ENCODE results near the gene CD226. TPM values are rescaled to one million over a fixed set of nuclear protein-coding genes. Genes with fewer than 3 reads are reported as not detected.

The CD226 gene
- total RNA-seq, 1 donor from 2014 or later: 1.0 TPM

DNA sequence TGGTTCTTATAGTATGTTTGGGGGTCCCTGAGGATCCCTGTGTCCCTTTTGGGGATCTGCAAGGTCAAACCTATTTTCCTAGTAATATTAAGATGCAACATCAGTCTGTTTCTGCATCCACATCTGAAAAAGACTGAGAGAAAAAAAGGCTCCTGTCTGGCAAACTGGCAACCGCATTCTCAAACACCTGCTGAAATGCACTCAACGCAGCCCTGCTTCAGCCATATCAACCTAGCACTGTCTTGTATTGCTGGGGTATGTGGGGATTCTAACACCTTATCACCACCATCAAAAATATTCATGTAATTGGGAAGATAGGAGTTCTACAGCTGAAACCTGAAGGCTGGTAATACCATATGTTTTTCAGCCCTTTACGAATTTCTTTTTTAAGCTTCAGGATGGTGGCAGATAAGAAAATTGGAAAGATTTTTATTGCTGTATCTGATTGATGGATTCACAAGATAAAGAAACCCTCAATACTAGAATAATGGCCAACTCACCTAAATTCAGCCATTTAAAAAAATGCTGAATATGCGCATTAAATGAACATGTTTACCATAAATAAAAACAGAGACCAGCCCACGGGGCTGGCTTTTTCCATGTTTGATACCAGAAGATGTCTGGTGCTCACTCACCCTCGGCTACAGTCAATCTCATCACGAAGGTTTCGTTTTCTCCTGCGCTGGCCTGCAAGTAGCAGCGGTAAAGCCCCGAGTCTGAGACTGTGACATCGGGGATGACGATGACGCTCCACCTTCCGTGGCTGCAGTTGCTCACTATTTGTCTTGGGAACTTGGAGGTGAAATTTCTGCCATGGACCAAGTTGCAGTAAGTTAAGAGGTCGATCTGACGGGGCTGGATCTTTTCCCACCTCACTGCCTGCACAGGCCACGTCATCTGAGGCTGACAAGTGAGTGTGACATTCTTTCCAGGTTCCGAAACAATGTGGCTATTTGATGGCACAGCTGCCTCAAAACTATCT is 52.3 kb downstream of the CD226 start:
- H3K4me1 ChIP-seq (ENCODE audit: control insufficient read depth in 3 of 3, insufficient read depth in 3 of 3, low read length in 3 of 3): no peaks in the 10 kb centered on the region
- H3K9ac ChIP-seq (ENCODE audit: low read depth in 1 of 3, low read length in 3 of 3): no peak overlapping the region
- H3K36me3 ChIP-seq (ENCODE audit: control insufficient read depth in 3 of 3, insufficient read depth in 3 of 3, low read length in 3 of 3): peaks cover 0 to 3% (median 0%) of the 10 kb centered on the region in 3 donors
- H3K27me3 ChIP-seq (ENCODE audit: control insufficient read depth in 3 of 3, insufficient read depth in 3 of 3, low read length in 3 of 3): no peaks in the 10 kb centered on the region
- no peaks in the 10 kb centered on the region for H3K9me3 ChIP-seq (ENCODE audit: control insufficient read depth in 3 of 3, low read length in 3 of 3)
- no peak overlapping the region for H3K4me3 ChIP-seq (ENCODE audit: low read length in 3 of 3)
- H3K27ac ChIP-seq (ENCODE audit: low read depth, low read length): no peak overlapping the region

DNA sequence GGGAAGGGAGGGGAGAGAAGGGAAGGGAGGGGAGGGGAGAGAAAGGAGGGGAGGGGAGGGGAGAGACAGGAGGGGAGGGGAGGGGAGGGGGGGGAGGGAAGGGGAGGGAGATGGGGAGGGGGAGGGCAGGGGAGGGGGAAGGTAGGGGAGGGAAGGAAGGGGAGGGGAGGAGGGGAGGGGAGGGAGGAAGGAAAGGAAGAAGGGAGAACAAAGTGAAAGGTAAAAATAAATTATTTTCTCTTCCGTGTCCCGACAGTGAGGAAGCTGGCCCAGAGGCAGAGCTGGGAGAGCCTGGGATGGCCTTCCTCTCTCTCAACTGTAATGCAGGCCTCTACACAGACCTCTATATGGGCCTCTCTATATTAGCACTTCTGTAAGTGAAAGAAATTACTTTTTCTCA is 53.2 kb downstream of the CD226 start:
- H3K27me3 ChIP-seq (ENCODE audit: control insufficient read depth in 3 of 3, insufficient read depth in 3 of 3, low read length in 3 of 3): no peaks in the 10 kb centered on the region

DNA sequence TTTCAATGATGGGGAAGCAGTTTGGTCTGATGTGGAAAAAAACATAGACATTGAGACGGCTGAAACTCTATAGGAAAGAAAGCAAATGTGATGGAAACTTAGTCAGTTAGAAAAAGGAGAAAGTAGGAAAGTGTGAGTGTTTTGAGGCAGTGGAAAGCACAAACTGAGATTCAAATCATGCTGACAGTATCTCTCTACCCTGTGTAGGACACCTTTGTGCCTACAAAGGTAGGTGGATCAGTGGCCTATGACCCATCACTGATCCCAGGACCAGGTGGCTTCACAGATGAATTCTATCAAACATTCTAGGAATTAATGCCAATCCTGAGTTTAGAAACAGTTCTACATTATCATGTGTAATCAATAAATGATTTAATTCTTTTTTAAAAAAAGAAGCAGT is 57.1 kb downstream of the CD226 start:
- Histone ChIP-seq H3K4me1 (ENCODE audit: control insufficient read depth in 3 of 3, insufficient read depth in 3 of 3, low read length in 3 of 3) (no peaks in the 10 kb centered on the region), H3K27me3 (ENCODE audit: control insufficient read depth in 3 of 3, insufficient read depth in 3 of 3, low read length in 3 of 3) (no peaks in the 10 kb centered on the region), H3K36me3 (ENCODE audit: control insufficient read depth in 3 of 3, insufficient read depth in 3 of 3, low read length in 3 of 3) (peaks cover 0 to 2% (median 0%) of the 10 kb centered on the region in 3 donors), H3K27ac (ENCODE audit: low read depth, low read length) (no peak overlapping the region), H3K9me3 (ENCODE audit: control insufficient read depth in 3 of 3, low read length in 3 of 3) (no peaks in the 10 kb centered on the region), H3K9ac (ENCODE audit: low read depth in 1 of 3, low read length in 3 of 3) (no peak overlapping the region), H3K4me3 (ENCODE audit: low read length in 3 of 3) (no peak overlapping the region)

More for the DNA sequence above, 53.2 kb downstream of the CD226 start:
- no peak overlapping the region for H3K9ac ChIP-seq (ENCODE audit: low read depth in 1 of 3, low read length in 3 of 3)
- peaks cover 0 to 3% (median 0%) of the 10 kb centered on the region in 3 donors for H3K36me3 ChIP-seq (ENCODE audit: control insufficient read depth in 3 of 3, insufficient read depth in 3 of 3, low read length in 3 of 3)
- H3K9me3 ChIP-seq (ENCODE audit: control insufficient read depth in 3 of 3, low read length in 3 of 3): no peaks in the 10 kb centered on the region
- H3K4me1 ChIP-seq (ENCODE audit: control insufficient read depth in 3 of 3, insufficient read depth in 3 of 3, low read length in 3 of 3): no peaks in the 10 kb centered on the region
- H3K27ac ChIP-seq (ENCODE audit: low read depth, low read length): no peak overlapping the region
- H3K4me3 ChIP-seq (ENCODE audit: low read length in 3 of 3): no peak overlapping the region

DNA sequence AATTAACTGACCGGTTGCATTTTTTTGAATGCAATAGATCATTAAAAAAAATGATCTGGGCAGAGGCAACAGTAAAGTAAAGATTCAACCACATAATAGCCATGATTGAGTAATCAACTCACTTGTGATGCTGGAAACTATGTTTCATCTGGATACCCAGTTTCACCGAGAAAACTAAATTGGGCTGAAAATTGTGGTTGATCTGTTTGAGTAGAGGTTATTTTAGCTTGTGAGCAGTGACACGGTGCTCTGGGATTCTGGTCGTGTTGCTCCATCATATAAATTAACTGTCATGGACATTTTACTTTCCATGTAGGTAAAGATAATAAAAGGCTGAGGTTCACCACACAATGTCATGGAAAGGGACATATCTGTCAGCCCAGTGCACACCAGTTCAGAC is 58.7 kb downstream of the CD226 start:
- Histone ChIP-seq H3K4me1 (ENCODE audit: control insufficient read depth in 3 of 3, insufficient read depth in 3 of 3, low read length in 3 of 3) (no peaks in the 10 kb centered on the region), H3K36me3 (ENCODE audit: control insufficient read depth in 3 of 3, insufficient read depth in 3 of 3, low read length in 3 of 3) (no peaks in the 10 kb centered on the region), H3K9ac (ENCODE audit: low read depth in 1 of 3, low read length in 3 of 3) (no peak overlapping the region), H3K4me3 (ENCODE audit: low read length in 3 of 3) (no peak overlapping the region), H3K27me3 (ENCODE audit: control insufficient read depth in 3 of 3, insufficient read depth in 3 of 3, low read length in 3 of 3) (no peaks in the 10 kb centered on the region), H3K9me3 (ENCODE audit: control insufficient read depth in 3 of 3, low read length in 3 of 3) (no peaks in the 10 kb centered on the region), H3K27ac (ENCODE audit: low read depth, low read length) (no peak overlapping the region)

DNA sequence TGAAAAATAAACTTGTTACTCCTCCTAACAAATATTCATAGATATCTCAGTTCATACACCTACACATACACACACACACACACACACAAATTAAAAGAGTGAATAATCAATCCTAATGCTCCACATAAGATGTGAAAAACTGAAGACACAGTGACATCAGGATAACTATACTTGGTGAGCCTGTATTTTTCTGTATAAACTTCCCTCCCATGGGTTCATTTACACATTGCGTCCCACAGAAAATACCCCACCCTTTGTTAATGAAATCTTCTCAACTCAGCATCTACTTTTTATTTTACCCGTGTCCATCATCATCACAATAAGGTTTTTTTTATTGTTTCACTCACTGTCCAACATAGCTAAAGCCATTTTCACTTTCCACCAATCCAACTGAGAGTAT is 60.4 kb downstream of the CD226 start:
- H3K4me1 ChIP-seq (ENCODE audit: control insufficient read depth in 3 of 3, insufficient read depth in 3 of 3, low read length in 3 of 3): no peaks in the 10 kb centered on the region
- no peak overlapping the region for H3K9ac ChIP-seq (ENCODE audit: low read depth in 1 of 3, low read length in 3 of 3)
- H3K9me3 ChIP-seq (ENCODE audit: control insufficient read depth in 3 of 3, low read length in 3 of 3): no peaks in the 10 kb centered on the region
- no peak overlapping the region for H3K27ac ChIP-seq (ENCODE audit: low read depth, low read length)
- no peaks in the 10 kb centered on the region for H3K27me3 ChIP-seq (ENCODE audit: control insufficient read depth in 3 of 3, insufficient read depth in 3 of 3, low read length in 3 of 3)
- H3K4me3 ChIP-seq (ENCODE audit: low read length in 3 of 3): no peak overlapping the region
- H3K36me3 ChIP-seq (ENCODE audit: control insufficient read depth in 3 of 3, insufficient read depth in 3 of 3, low read length in 3 of 3): no peaks in the 10 kb centered on the region

DNA sequence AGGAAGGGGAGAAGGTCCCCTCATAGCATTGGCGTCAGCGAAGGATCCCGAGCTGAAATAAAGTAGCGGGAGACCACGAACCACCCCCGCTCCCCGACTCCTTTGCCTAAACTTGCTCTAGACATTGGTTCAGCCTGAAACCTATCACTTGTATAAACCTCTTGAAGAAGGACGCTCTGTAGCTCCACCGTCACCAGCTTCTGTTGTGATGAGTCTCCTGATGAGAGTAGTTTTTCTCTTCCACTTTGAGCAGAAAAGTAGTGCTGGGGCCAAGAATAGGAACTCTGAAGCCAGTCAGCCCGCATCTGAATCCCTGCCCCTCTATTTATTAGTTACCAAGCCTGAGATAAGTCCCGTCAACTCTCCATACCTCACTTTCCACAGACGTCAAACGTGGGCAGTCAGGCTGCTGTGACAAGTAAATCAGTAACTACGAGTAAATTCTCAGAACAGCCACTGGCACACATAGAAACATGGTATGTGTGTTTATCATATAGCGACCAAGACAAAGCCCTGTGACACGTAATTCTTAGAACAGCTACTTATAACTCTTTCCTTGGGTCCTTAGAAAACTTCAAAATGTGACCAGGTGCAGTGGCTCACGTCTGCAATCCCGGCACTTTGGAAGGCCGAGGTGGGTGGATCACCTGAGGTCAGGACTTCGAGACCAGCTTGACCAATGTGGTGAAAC is 61.7 kb downstream of the CD226 start:
- no peaks in the 10 kb centered on the region for H3K36me3 ChIP-seq (ENCODE audit: control insufficient read depth in 3 of 3, insufficient read depth in 3 of 3, low read length in 3 of 3)
- H3K9me3 ChIP-seq (ENCODE audit: control insufficient read depth in 3 of 3, low read length in 3 of 3): no peaks in the 10 kb centered on the region
- H3K4me3 ChIP-seq (ENCODE audit: low read length in 3 of 3): no peak overlapping the region
- H3K27me3 ChIP-seq (ENCODE audit: control insufficient read depth in 3 of 3, insufficient read depth in 3 of 3, low read length in 3 of 3): no peaks in the 10 kb centered on the region
- H3K4me1 ChIP-seq (ENCODE audit: control insufficient read depth in 3 of 3, insufficient read depth in 3 of 3, low read length in 3 of 3): no peaks in the 10 kb centered on the region
- H3K9ac ChIP-seq (ENCODE audit: low read depth in 1 of 3, low read length in 3 of 3): no peak overlapping the region
- H3K27ac ChIP-seq (ENCODE audit: low read depth, low read length): no peak overlapping the region

DNA sequence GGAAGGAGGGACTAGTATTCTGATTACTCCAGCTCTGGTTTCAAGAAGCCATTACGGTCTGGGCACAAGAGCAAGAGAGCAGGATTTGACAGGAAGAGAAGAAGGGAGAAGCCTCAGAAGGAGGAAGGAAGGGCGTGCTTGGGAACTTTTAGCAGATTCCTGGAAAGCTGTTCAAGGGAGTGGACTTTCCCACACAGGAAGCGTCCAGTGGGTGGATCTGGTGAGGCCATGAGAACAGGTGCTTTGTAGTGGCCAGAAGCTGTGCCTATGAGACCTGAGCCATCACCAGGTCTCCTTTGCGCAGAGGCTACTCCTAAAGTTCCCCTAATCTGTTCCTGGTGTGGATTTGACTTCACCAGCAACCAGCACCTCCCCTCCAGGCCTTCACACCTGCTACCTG is 62.3 kb downstream of the CD226 start:
- Histone ChIP-seq H3K27me3 (ENCODE audit: control insufficient read depth in 3 of 3, insufficient read depth in 3 of 3, low read length in 3 of 3) (no peaks in the 10 kb centered on the region), H3K9me3 (ENCODE audit: control insufficient read depth in 3 of 3, low read length in 3 of 3) (no peaks in the 10 kb centered on the region), H3K4me1 (ENCODE audit: control insufficient read depth in 3 of 3, insufficient read depth in 3 of 3, low read length in 3 of 3) (no peaks in the 10 kb centered on the region), H3K9ac (ENCODE audit: low read depth in 1 of 3, low read length in 3 of 3) (no peak overlapping the region), H3K36me3 (ENCODE audit: control insufficient read depth in 3 of 3, insufficient read depth in 3 of 3, low read length in 3 of 3) (no peaks in the 10 kb centered on the region), H3K27ac (ENCODE audit: low read depth, low read length) (no peak overlapping the region), H3K4me3 (ENCODE audit: low read length in 3 of 3) (no peak overlapping the region)

DNA sequence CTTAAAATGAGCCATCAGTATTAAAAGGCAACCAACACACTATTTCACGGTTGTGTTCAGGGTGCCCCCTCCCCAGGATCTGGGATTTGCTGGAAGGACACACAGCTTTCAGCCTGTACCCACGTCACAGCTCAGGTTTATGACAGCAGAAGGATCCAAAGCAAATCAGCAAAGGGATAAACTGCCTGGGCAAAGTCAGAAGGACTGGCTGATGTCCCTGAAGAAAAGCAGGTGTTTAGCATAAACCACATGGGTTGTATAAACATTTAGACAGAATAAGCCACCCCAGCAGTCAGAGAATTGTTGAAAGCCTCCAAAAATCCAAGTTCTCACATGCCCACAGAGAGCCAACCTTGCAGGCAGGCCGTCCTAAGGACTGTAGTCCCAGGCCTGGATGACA is 63.9 kb downstream of the CD226 start:
- Histone ChIP-seq H3K27me3 (ENCODE audit: control insufficient read depth in 3 of 3, insufficient read depth in 3 of 3, low read length in 3 of 3) (no peaks in the 10 kb centered on the region), H3K36me3 (ENCODE audit: control insufficient read depth in 3 of 3, insufficient read depth in 3 of 3, low read length in 3 of 3) (no peaks in the 10 kb centered on the region), H3K4me1 (ENCODE audit: control insufficient read depth in 3 of 3, insufficient read depth in 3 of 3, low read length in 3 of 3) (no peaks in the 10 kb centered on the region), H3K4me3 (ENCODE audit: low read length in 3 of 3) (no peak overlapping the region), H3K9me3 (ENCODE audit: control insufficient read depth in 3 of 3, low read length in 3 of 3) (no peaks in the 10 kb centered on the region), H3K9ac (ENCODE audit: low read depth in 1 of 3, low read length in 3 of 3) (no peak overlapping the region), H3K27ac (ENCODE audit: low read depth, low read length) (no peak overlapping the region)

DNA sequence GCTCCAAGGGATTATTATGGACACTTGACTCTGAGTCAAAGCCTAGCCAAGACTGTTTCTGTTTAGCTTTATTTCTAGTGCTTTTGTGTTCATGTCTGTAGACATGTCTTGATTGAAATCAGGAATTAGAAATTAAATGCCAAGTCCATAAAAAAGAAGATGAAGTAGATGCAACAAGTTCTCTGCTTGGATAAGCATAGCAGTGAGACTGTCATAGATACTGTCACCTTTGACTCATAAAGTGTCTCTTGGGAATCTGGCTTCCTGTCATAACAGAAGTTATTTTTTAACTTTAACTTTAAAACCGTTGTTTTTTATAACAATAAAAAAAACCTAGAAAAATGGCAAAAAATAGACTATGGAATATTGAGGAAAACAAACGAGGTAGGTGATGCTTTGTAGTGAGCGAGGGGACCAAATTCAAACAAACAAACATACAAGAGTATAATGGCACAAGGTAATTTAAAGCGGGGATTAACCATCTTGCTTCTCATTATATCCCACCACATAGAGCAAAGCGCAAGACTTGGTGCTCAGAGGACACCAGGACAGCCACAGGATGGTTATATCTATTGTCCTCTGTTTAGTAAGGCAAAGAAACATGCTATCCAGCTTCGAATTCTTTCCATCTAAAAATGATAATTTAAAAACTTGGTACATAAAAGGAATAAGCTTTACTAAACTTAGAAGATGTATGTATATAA is 64.6 kb downstream of the CD226 start:
- Histone ChIP-seq H3K9ac (ENCODE audit: low read depth in 1 of 3, low read length in 3 of 3) (no peak overlapping the region), H3K4me3 (ENCODE audit: low read length in 3 of 3) (no peak overlapping the region), H3K4me1 (ENCODE audit: control insufficient read depth in 3 of 3, insufficient read depth in 3 of 3, low read length in 3 of 3) (no peaks in the 10 kb centered on the region), H3K9me3 (ENCODE audit: control insufficient read depth in 3 of 3, low read length in 3 of 3) (no peaks in the 10 kb centered on the region), H3K36me3 (ENCODE audit: control insufficient read depth in 3 of 3, insufficient read depth in 3 of 3, low read length in 3 of 3) (no peaks in the 10 kb centered on the region), H3K27me3 (ENCODE audit: control insufficient read depth in 3 of 3, insufficient read depth in 3 of 3, low read length in 3 of 3) (no peaks in the 10 kb centered on the region), H3K27ac (ENCODE audit: low read depth, low read length) (no peak overlapping the region)

DNA sequence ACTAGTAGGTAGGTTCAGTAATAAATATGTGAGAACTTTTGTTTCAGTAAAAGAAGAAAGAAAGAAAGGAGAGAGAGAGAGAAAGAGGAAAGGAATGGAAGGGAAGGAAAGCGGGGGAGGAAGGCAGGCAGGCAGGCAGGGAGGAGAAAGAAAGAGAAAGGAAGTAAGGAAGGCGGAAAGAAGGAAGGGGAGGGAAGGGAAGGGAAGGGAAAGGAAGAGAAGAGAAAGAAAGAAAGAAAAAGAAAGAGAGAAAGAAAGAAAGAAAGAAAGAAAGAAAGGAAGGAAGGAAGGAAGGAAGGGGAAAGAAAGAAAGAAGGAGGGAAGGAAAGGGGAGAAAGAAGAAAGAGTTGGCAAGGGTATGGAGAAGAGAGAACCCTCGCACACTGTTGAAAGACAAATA is 67.6 kb downstream of the CD226 start:
- Histone ChIP-seq H3K36me3 (ENCODE audit: control insufficient read depth in 3 of 3, insufficient read depth in 3 of 3, low read length in 3 of 3) (no peaks in the 10 kb centered on the region), H3K27me3 (ENCODE audit: control insufficient read depth in 3 of 3, insufficient read depth in 3 of 3, low read length in 3 of 3) (no peaks in the 10 kb centered on the region), H3K9ac (ENCODE audit: low read depth in 1 of 3, low read length in 3 of 3) (no peak overlapping the region), H3K9me3 (ENCODE audit: control insufficient read depth in 3 of 3, low read length in 3 of 3) (no peaks in the 10 kb centered on the region), H3K27ac (ENCODE audit: low read depth, low read length) (no peak overlapping the region), H3K4me1 (ENCODE audit: control insufficient read depth in 3 of 3, insufficient read depth in 3 of 3, low read length in 3 of 3) (no peaks in the 10 kb centered on the region), H3K4me3 (ENCODE audit: low read length in 3 of 3) (no peak overlapping the region)
